HG02759 (cell line): Measurements from ENCODE around the gene HECW1.

Experiments
- ATAC-seq: cut with Tn5 transposase; IDR thresholded peaks from one replicate; pipeline ENCODE4 v1.9.1; 2021; ENCODE audit warnings: mild to moderate bottlenecking, moderate library complexity; ENCODE audit not compliant: unreplicated experiment

HECW1 gene

GRCh38 chr7:43528576-43529354 is 416.3 kb downstream of the HECW1 start:
- no peak for ATAC-seq

DNA sequence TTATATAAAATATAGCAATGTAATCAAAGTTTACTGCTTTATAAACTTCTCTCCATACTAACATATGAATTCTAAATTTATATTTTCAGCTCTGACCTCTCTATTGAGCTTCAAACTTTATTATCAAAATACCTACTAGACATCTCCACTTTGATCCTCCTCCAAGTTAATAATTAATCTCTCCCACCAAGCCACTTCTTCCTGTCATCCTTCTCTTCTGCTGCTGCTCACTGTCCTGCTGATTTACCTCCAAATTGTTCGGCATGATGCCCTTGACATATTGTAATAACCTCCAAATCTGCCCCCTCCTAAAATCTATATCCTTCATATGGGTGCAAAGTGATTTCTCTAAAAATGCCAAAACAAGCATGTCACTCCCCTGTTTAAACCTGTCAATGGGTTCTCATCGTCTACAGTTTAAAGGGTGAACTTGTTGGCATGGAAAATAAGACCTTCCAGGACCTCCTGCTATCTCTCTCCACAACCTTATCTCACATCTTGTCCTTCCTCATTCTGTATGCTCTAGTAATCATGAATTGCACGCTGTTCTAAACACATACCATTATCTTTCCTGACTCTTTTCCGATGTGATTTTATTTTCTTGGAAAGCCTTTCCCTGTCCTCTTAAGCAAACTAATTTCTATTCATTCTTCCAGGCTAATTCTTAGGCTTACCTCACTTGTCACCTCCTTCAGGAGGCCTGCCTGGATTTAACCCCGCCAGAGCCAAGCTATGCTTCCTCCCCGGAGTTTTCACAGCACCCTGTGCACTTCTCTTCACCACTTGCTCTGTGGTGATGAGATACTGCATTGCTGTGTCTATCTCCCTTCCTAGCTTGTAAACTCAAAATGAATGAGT is 418.3 kb downstream of the HECW1 start:
- no peak for ATAC-seq

DNA sequence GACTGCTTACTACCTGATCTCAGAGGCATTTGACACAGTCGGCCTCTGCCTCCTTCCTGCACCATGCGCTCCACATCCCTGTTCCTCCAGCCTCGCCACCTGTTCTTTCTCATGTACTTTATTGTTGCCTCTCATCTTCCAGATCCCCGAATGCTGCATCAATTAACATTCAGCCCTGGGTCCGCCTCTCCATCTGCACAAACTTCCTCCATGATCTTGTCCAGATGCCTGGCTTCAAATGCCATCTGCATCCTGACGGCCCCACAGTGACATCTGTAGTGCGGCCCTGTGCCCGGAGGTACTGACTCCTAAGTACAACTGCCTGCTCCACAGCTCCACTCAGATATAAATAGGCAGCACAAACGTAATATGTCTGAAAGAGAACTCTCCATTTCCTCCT is 419.3 kb downstream of the HECW1 start:
- ATAC-seq, result no peak

GRCh38 chr7:43533801-43534479 is 421.5 kb downstream of the HECW1 start:
- ATAC-seq, result no peak

DNA sequence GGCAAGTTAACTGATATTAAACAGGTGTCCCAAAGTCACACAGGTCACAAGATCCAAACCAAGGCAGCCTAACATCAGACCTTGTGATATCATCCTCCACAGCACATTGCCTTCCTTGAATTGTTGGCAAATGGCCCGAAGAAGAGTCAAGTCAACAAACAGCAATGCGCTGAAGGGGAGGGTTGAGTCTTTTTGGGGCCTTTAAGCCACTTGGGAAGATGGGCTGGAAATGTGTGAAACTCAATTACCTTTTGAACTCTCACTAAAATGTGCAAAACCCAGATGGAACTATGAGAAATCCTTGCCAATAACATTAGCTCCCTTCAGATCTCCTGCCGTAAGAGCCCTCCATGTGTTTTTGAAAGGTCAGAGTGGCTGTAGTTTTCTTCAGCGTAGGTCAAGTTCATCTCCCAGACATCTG is 422.6 kb downstream of the HECW1 start:
- ATAC-seq, result no peak

- ATAC-seq, result no peak
Measured at GRCh38 chr7:43535810-43536585, 423.6 kb downstream of the HECW1 start.

GRCh38 chr7:43536773-43537172 is 424.3 kb downstream of the HECW1 start:
- ATAC-seq, result no peak

- ATAC-seq, result no peak
Measured at GRCh38 chr7:43537765-43538403, 425.4 kb downstream of the HECW1 start.

DNA sequence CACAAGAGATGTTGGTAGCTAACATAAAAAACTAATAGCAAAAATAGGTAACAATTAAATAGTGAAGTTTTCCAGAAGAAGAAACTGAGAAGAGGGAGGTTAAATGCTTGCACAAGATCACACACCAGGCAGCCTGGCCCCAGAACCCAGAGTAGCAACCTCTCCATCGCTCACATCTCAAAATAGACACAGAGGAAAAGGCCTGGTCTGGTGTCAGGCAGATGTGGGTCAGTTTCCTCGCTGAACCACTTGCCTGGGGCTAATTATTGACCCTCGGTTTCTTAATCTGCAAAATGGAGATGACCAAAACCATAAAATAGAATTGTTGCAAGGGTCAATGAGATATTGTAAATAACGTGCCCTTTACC is 425.9 kb downstream of the HECW1 start:
- no peak for ATAC-seq

GRCh38 chr7:43540471-43540870 is 428.0 kb downstream of the HECW1 start:
- ATAC-seq, result no peak

DNA sequence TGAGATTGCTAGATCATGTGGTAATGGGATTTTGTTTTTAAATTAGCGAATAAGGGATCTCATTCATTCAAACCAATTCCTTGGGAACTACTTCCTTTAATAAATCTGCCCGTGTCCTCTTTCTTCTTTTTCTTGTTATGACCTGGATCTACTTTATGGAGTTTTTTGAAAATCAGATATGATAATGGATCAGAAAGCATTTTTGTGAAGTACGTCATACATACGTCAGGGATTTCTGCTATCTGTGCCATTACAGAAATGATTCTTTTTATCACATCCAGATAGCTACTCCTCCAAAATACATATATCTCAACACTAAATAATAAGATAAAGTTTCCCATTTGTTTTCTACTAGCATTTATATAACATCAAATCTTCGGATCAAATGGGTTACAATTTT is 430.3 kb downstream of the HECW1 start:
- no peak for ATAC-seq

GRCh38 chr7:43546231-43546630 is 433.8 kb downstream of the HECW1 start:
- ATAC-seq, result no peak

GRCh38 chr7:43550427-43550826 is 438.0 kb downstream of the HECW1 start:
- ATAC-seq, result no peak

GRCh38 chr7:43552122-43552521 is 439.7 kb downstream of the HECW1 start:
- ATAC-seq, result no peak

DNA sequence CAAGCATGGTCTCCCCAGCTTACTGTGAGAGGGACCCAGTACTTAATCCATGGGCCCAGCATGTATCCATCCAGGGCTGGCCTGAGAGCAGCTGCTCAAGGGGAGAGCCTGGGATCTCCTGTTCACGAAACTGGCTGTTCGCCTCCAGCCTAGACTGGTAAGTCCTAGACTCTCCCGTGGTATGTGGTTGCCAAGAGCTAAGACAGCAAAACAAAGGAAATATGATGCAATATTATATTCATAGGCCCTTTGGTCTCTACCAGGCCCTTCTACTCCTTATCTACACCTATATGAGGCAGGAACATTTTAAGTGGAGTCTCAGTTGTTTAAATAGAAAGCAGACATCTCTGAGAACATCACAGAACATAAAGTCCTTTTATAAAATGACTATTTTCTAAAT is 441.6 kb downstream of the HECW1 start:
- ATAC-seq, result no peak

GRCh38 chr7:43554423-43554822 is 442.0 kb downstream of the HECW1 start:
- no peak for ATAC-seq

DNA sequence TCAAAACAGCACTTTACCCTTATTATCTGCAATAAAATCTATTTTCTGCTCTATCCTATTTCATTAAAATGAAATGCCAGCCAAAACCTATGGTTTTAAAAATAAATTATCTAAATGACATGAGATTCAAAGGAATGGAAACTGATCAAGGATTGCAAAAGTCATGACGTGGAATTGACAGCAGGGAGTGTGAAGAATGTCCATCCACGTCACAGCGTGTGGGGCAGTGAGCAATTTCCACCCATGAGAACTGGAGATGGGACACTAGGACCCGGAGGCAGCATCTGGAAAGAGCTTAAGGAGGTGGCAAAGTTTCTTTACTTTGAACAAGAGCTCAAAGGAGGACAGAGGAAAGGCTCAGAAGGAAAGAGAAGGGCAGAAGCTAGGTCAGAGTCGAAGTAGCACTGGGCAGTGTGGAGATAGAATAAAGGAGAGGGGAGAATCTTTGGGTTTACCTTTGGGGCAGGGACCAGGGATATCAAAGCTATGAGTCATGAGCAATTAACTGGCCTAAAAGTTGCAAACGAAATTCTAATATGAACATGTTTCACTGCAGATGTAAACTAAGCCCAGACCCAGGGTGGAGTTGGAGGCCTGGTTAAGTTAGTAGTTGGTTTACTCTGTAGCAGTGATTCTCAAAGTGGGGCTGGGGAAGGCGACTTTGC is 445.5 kb downstream of the HECW1 start:
- no peak for ATAC-seq

- no peak for ATAC-seq
Measured at GRCh38 chr7:43559171-43559945, 446.9 kb downstream of the HECW1 start.

DNA sequence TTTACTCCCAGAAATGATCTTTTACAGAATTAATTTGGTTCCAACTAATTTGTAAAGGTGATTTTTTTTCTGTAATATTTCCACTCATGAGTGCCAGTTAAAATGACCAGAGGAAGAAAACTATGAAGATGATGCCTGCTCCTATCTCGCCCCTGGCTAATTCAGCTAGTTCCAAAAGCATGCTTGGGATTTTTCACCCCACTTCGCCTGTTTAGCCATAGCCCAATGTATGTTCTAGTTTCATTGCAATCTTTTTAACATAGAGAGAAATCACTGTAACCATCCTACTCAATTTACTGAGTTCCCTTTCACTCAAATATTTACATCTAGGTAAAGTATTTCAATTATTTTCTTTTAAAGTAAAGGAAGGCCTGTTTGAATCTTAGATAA is 447.5 kb downstream of the HECW1 start:
- no peak for ATAC-seq
